Mesendoderm (in vitro differentiated cells): ENCODE data around the gene GRB10.
"Not testable (repeated sequence)": the region's sequence is repeated elsewhere in the genome, so short reads cannot be mapped to it uniquely, and the experiment has no call there.

Experiments
- DNase-seq: peaks from one replicate; pipeline ENCODE4 v3.0.0; 2013
- H2AK5ac ChIP-seq: 2 replicates; pipeline ENCODE4 v1.6.1; 2013; ENCODE audit warnings: low read length, inconsistent platforms
- H2BK120ac ChIP-seq: 2 replicates; pipeline ENCODE4 v1.6.1; 2013; ENCODE audit warnings: low read depth, mild to moderate bottlenecking, low read length, moderate library complexity, mixed read lengths
- H2BK15ac ChIP-seq: replicated peaks from 2 replicates; pipeline ENCODE4 v1.6.1; 2013; ENCODE audit warnings: low read depth, mild to moderate bottlenecking, moderate library complexity
- H2BK5ac ChIP-seq: 2 replicates; pipeline ENCODE4 v1.6.1; 2013; ENCODE audit warnings: low read length, inconsistent platforms
- H3K18ac ChIP-seq: 2 replicates; pipeline ENCODE4 v1.6.1; 2013; ENCODE audit warnings: mild to moderate bottlenecking, low read length, mixed read lengths
- H3K23ac ChIP-seq: one replicate; pipeline ENCODE4 v1.6.1; 2013; ENCODE audit warnings: low read length
- H3K27ac ChIP-seq: 2 replicates; pipeline ENCODE4 v1.5.1; 2013; ENCODE audit warnings: low read depth, mild to moderate bottlenecking, inconsistent platforms, low read length, moderate library complexity
- H3K27me3 ChIP-seq: 2 replicates; pipeline ENCODE4 v1.6.1; 2013; ENCODE audit warnings: low read length, control low read depth, mild to moderate bottlenecking, inconsistent platforms; ENCODE audit not compliant: insufficient read depth, poor library complexity
- H3K36me3 ChIP-seq: 2 replicates; pipeline ENCODE4 v1.6.1; 2013; ENCODE audit warnings: low read length, inconsistent platforms; ENCODE audit not compliant: control insufficient read depth, insufficient read depth
- H3K4ac ChIP-seq: one replicate; pipeline ENCODE4 v1.6.1; 2013; ENCODE audit warnings: low read depth, mild to moderate bottlenecking, low read length, moderate library complexity
- H3K4me1 ChIP-seq: 2 replicates; pipeline ENCODE4 v1.6.1; 2013; ENCODE audit warnings: low read depth, low read length, inconsistent platforms; ENCODE audit not compliant: control insufficient read depth
- H3K4me2 ChIP-seq: 2 replicates; pipeline ENCODE4 v1.6.1; 2013; ENCODE audit warnings: low read length
- H3K4me3 ChIP-seq: 2 replicates; pipeline ENCODE4 v1.5.1; 2013; ENCODE audit warnings: mild to moderate bottlenecking, low read length
- H3K56ac ChIP-seq: one replicate; pipeline ENCODE4 v1.6.1; 2013; ENCODE audit warnings: low read length
- H3K79me1 ChIP-seq: 2 replicates; pipeline ENCODE4 v1.6.1; 2013; ENCODE audit warnings: low read length, inconsistent platforms
- H3K79me2 ChIP-seq: 2 replicates; pipeline ENCODE4 v1.6.1; 2013; ENCODE audit warnings: mild to moderate bottlenecking, low read length; ENCODE audit not compliant: control insufficient read depth, insufficient read depth
- H3K9ac ChIP-seq: 2 replicates; pipeline ENCODE4 v1.6.1; 2013; ENCODE audit warnings: low read length, inconsistent platforms
- H4K5ac ChIP-seq: one replicate; pipeline ENCODE4 v1.6.1; 2013; ENCODE audit warnings: low read length
- H4K8ac ChIP-seq: one replicate; pipeline ENCODE4 v1.6.1; 2013; ENCODE audit warnings: low read depth, mild to moderate bottlenecking, control low read depth, low read length, moderate library complexity
- WGBS: extraction: QIAGEN DNeasy Blood & Tissue Kit; methylation state at CpG from one replicate; pipeline ENCODE4 v1.1.7; 2013; ENCODE audit warnings: low lambda C conversion rate, missing lambda C conversion rate; ENCODE audit not compliant: insufficient coverage; ENCODE audit errors: extremely low coverage; 5-methylcytosine and 5-hydroxymethylcytosine counted together

The GRB10 gene

DNA sequence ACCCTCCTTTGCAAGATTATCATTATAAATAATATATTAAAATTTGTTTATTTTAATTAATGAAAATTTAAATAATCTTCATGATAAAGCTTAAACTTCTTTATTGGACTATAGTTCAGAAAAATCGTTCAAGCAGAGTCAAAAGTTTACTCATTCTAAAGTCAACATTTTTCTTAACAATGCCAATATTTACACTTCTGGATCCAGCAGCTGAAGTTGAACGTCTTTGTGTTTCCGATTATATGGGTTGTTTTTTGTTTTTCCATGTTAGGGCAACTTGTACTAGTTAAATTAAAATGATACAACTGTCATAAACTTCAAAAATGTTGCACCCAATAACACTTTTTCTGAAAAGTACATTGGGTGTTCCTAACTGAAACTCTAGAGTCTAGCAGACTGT lies 43.8 kb downstream of the GRB10 start:
- no CpG with 5 or more reads among the region's 3 CpGs for WGBS
- Histone ChIP-seq H3K9ac (no peak overlapping the region), H3K4me1 (peaks cover 2% of the 10 kb centered on the region), H3K79me1 (peaks cover 30% of the 10 kb centered on the region), H3K27ac (no peak overlapping the region), H2AK5ac (no peak overlapping the region), H3K27me3 (no peaks in the 10 kb centered on the region), H3K18ac (no peak overlapping the region), H3K79me2 (peaks cover 60% of the 10 kb centered on the region), H3K4ac (no peak overlapping the region), H4K5ac (no peak overlapping the region), H4K8ac (no peak overlapping the region), H3K4me2 (no peak overlapping the region), H2BK15ac (no peak overlapping the region), H3K4me3 (no peak overlapping the region), H2BK120ac (no peak overlapping the region), H3K56ac (no peak overlapping the region), H2BK5ac (no peak overlapping the region), H3K36me3 (no peaks in the 10 kb centered on the region), H3K23ac (no peak overlapping the region)
- no peak for DNase-seq

DNA sequence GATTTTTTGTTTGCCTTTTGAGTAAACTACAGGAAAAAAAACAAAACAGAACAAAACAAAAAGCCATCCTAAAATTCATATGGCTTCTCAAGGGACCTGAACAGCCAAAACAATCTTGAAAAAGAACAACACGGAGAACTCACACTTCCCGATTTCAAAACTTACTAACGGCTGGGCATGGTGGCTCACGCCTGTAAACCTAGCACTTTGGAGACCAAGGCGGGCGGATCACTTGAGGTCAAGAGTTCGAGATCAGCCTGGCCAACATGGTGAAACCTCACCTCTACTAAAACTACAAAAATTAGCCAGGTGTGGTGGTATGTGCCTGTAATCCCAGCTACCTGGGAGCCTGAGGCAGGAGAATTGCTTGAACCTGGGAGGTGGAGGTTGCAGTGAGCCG lies 46.9 kb downstream of the GRB10 start:
- H3K4me3 ChIP-seq, H2AK5ac ChIP-seq, H3K4me2 ChIP-seq, H3K18ac ChIP-seq, H3K56ac ChIP-seq, H3K27ac ChIP-seq, DNase-seq, H3K9ac ChIP-seq, H4K8ac ChIP-seq, H4K5ac ChIP-seq, H2BK5ac ChIP-seq, H3K36me3 ChIP-seq, H3K23ac ChIP-seq, H2BK120ac ChIP-seq, H3K4me1 ChIP-seq, H3K27me3 ChIP-seq, H2BK15ac ChIP-seq, H3K4ac ChIP-seq: not testable (repeated sequence)
- WGBS, result no CpG with 5 or more reads among the region's 8 CpGs
- H3K79me2 ChIP-seq, result peaks cover 68% of the 10 kb centered on the region
- peaks cover 46% of the 10 kb centered on the region for H3K79me1 ChIP-seq

DNA sequence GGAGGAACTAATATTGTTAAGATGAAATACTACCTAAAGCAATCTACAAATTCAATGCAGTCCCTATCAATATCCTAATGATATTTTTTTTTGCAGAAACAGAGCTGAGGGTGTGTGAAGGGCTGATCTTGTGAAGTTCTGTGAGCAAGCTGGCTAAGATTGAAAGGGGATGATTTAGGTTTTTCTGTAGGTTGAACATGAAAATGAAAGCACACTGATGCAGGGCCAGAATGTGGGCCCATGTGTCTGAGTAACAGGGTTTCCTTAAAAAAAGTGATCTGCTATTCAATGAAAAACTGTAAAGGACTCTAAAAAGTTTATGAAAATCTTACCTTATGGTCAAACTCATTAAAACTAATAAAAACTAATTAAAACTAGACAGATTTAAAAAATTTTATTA lies 47.4 kb downstream of the GRB10 start:
- no peak overlapping the region for H2AK5ac ChIP-seq
- H4K8ac ChIP-seq, result no peak overlapping the region
- no peak overlapping the region for H3K23ac ChIP-seq
- no peak overlapping the region for H3K18ac ChIP-seq
- H2BK15ac ChIP-seq, result no peak overlapping the region
- peaks cover 11% of the 10 kb centered on the region for H3K4me1 ChIP-seq
- H3K56ac ChIP-seq, result no peak overlapping the region
- no peak overlapping the region for H4K5ac ChIP-seq
- no peaks in the 10 kb centered on the region for H3K27me3 ChIP-seq
- peaks cover 50% of the 10 kb centered on the region for H3K79me1 ChIP-seq
- no peak overlapping the region for H3K9ac ChIP-seq
- H2BK120ac ChIP-seq, result no peak overlapping the region
- no peak for DNase-seq
- no peak overlapping the region for H3K4ac ChIP-seq
- H3K36me3 ChIP-seq, result no peaks in the 10 kb centered on the region
- peaks cover 72% of the 10 kb centered on the region for H3K79me2 ChIP-seq
- no peak overlapping the region for H3K4me2 ChIP-seq
- no peak overlapping the region for H3K27ac ChIP-seq
- H2BK5ac ChIP-seq, result no peak overlapping the region
- no peak overlapping the region for H3K4me3 ChIP-seq

DNA sequence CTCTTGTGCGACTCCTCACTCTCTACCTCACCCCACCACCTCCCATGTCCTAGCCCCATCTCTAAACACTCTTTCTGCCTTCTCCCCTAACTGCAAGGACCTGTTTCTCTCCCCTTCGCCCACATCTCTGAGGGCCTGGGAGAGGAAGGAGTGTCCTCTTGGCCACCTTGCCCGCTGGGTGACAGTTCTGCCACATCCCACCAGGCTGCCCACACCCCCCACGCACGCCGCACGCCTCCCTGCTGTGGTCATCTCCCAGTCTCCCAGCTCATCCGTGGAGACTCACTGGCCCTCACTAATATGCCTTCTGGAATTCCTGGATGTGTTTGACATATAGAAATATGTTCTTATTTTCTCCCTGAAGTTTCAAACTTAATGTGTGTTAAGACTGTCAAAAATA lies 48.5 kb downstream of the GRB10 start:
- H2BK15ac ChIP-seq, result no peak overlapping the region
- H3K4me2 ChIP-seq, result no peak overlapping the region
- no peak overlapping the region for H3K4me3 ChIP-seq
- no peak overlapping the region for H2BK5ac ChIP-seq
- no peaks in the 10 kb centered on the region for H3K36me3 ChIP-seq
- H3K27me3 ChIP-seq, result no peaks in the 10 kb centered on the region
- H3K79me2 ChIP-seq, result peaks cover 67% of the 10 kb centered on the region
- no peak overlapping the region for H2AK5ac ChIP-seq
- no peak overlapping the region for H3K56ac ChIP-seq
- peaks cover 9% of the 10 kb centered on the region for H3K4me1 ChIP-seq
- peaks cover 48% of the 10 kb centered on the region for H3K79me1 ChIP-seq
- DNase-seq, result no peak
- H4K5ac ChIP-seq, result no peak overlapping the region
- H3K23ac ChIP-seq, result peak overlapping the region; percentile 81
- H2BK120ac ChIP-seq, result no peak overlapping the region
- no peak overlapping the region for H3K4ac ChIP-seq
- H4K8ac ChIP-seq, result no peak overlapping the region
- H3K27ac ChIP-seq, result no peak overlapping the region
- no CpG with 5 or more reads among the region's 8 CpGs for WGBS
- no peak overlapping the region for H3K9ac ChIP-seq
- H3K18ac ChIP-seq, result no peak overlapping the region

DNA sequence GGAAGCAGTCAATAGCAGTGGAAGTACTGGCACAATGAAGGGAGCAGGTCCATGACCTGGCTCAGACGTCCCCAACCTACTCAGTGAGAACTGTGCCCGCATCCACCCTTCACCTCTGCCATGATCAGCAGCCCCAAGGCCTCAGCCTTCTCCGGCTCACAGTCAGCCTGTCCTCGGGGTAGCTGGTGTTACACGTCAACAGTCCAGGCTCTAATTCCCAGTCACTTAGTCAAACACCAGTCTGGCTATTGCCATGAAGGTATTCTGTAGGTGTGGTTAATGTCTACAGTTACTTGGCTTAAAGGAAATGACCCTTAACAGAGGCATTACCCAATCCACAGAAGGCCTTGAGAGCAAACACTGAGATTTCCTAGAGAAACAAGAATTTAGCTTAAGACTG lies 49.1 kb downstream of the GRB10 start:
- H3K4me1 ChIP-seq, result peaks cover 9% of the 10 kb centered on the region
- DNase-seq, result peak; percentile 39

DNA sequence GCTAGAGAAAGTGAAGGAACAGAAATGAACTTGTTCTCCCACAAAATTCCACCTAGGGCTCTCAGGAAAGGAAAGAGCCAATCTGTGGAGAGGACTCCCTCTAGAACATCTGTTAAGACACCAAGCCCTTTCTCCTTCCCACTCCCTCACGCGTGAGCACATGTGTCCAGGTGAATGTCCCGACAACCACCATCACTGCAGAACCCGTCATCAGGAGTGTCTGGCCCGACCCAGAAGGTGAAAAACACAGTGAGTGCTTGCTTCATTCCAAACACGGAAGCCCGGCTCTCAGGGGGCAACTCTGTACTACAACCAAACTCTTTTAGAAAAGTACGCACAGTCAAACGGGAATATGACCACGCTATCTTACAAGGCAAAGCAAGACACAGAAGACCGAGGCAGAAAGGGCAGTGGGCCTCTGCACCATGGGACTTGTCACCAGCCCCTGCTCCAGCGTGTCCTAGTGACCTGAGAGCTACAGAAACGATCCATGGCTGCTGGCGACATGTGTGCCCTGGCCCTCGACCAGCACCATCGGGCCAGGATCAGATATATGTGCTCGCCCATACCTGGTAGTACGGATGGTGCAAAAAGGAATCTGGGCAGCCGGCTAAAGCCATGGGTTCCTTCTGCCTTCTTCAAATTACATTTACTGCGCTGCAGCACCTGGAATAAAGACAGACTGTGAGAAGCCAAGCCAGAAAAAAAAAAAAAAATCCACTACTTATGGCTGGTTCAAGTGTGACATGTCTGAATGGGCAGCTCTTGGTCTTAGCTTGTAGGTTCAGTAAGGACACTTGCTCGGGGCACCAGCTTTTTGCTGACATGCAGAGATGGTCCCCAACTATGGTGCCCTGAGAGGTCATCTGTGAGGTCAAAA lies 50.8 kb downstream of the GRB10 start:
- Histone ChIP-seq H4K8ac (no peak overlapping the region), H3K4ac (no peak overlapping the region), H2AK5ac (no peak overlapping the region), H3K36me3 (no peaks in the 10 kb centered on the region), H2BK5ac (no peak overlapping the region), H2BK15ac (no peak overlapping the region), H2BK120ac (no peak overlapping the region), H3K27ac (no peak overlapping the region), H3K9ac (no peak overlapping the region), H3K56ac (no peak overlapping the region), H3K27me3 (no peaks in the 10 kb centered on the region), H3K79me2 (peaks cover 61% of the 10 kb centered on the region), H3K4me1 (peaks cover 9% of the 10 kb centered on the region), H3K23ac (no peak overlapping the region), H3K4me3 (no peak overlapping the region), H3K79me1 (peaks cover 48% of the 10 kb centered on the region), H3K4me2 (no peak overlapping the region), H3K18ac (no peak overlapping the region), H4K5ac (no peak overlapping the region)
- DNase-seq, result no peak
- WGBS, result no CpG with 5 or more reads among the region's 21 CpGs

More for the DNA sequence above, 49.1 kb downstream of the GRB10 start:
- H3K4me3 ChIP-seq, result no peak overlapping the region
- H2BK15ac ChIP-seq, result no peak overlapping the region
- H2AK5ac ChIP-seq, result no peak overlapping the region
- no peaks in the 10 kb centered on the region for H3K36me3 ChIP-seq
- H3K4me2 ChIP-seq, result no peak overlapping the region
- H3K9ac ChIP-seq, result no peak overlapping the region
- H3K4ac ChIP-seq, result no peak overlapping the region
- no peak overlapping the region for H4K8ac ChIP-seq
- no peak overlapping the region for H3K23ac ChIP-seq
- no peak overlapping the region for H2BK120ac ChIP-seq
- H3K56ac ChIP-seq, result no peak overlapping the region
- H3K18ac ChIP-seq, result no peak overlapping the region
- H4K5ac ChIP-seq, result no peak overlapping the region
- WGBS, result no CpG with 5 or more reads among the region's 5 CpGs
- peaks cover 47% of the 10 kb centered on the region for H3K79me1 ChIP-seq
- H3K27ac ChIP-seq, result no peak overlapping the region
- no peaks in the 10 kb centered on the region for H3K27me3 ChIP-seq
- peaks cover 69% of the 10 kb centered on the region for H3K79me2 ChIP-seq
- no peak overlapping the region for H2BK5ac ChIP-seq
